ENCODE results near the gene SIMC1.

GRCh38 chr5:176356179-176356566, 117.9 kb downstream of the SIMC1 start:
- TF ChIP-seq CTCF (IDR thresholded peaks at IDR 0.05) (no peak), POLR2A (IDR thresholded peaks at IDR 0.05) (no peak)

All from breast epithelium (tissue), 3 donors.